GM12878 (cell line): ENCODE data around the gene PSMB3. TPM values are rescaled to one million over a fixed set of nuclear protein-coding genes. Genes with fewer than 3 reads are reported as not detected.

Source experiments
- ATAC-seq: fragments of 200-7000 bp; cut with Tn5 transposase; 3 replicates; pipeline ENCODE4 v1.9.1; 2020; ENCODE audit warnings: mild to moderate bottlenecking, moderate library complexity
- BruUV-seq: library from RNA; stranded (reverse); fragments of 400-500 nt; replicated peaks from 2 replicates; lab custom pipeline; 2021; lab: Mats Ljungman, UMichigan
- CTCF ChIA-PET: fragments of 300-600 bp; sonication (Branson Sonifier 250); formaldehyde crosslinking; extraction: SDS; loops from one replicate; lab custom pipeline; 2021; ENCODE audit warnings: inconsistent platforms; lab: Yijun Ruan, JAX
- POLR2A ChIA-PET: fragments of 350-600 bp; formaldehyde crosslinking; extraction: SDS; loops from one replicate; lab custom pipeline; 2021; ENCODE audit warnings: inconsistent platforms; lab: Charles Lee
- RAD21 ChIA-PET: fragments of 300-600 bp; sonication (Branson Sonifier 250); formaldehyde crosslinking; loops from one replicate; lab custom pipeline; 2023; ENCODE audit warnings: antibody characterized with exemption; ENCODE audit not compliant: unreplicated experiment; lab: Charles Lee
- SMC1A ChIA-PET: fragments of 300-600 bp; sonication (Branson Sonifier 250); formaldehyde crosslinking; loops from one replicate; lab custom pipeline; 2023; ENCODE audit not compliant: unreplicated experiment, uncharacterized antibody; lab: Charles Lee
- DNase-seq: peaks from one replicate; pipeline ENCODE4 v3.0.0-alpha.2; 2011; ENCODE audit warnings: low read depth, low spot score
- FAIRE-seq: peaks from 3 replicates; lab custom pipeline; 2011; peaks lifted over from hg19 to GRCh38; lab: Jason Lieb, UNC
- H2AFZ ChIP-seq: 2 replicates; pipeline ENCODE4 v1.6.0; 2011; ENCODE audit warnings: low read depth, low read length, control low read depth; ENCODE audit not compliant: control insufficient read depth
- H3K27ac ChIP-seq: 2 replicates; pipeline ENCODE4 v1.5.1; 2011; ENCODE audit warnings: control low read depth; ENCODE audit not compliant: control insufficient read depth, insufficient read depth
- H3K27me3 ChIP-seq, 2 experiments: replicated peaks in 1 of 2; 2 replicates each; pipeline versions ENCODE4 v1.6.0 to v1.6.1; 2011; ENCODE audit warnings: low read length in 1 of 2; ENCODE audit not compliant: control insufficient read depth in 2 of 2, insufficient read depth in 2 of 2
- H3K36me3 ChIP-seq, 2 experiments: 2 replicates each; pipeline ENCODE4 v1.5.1; 2011; ENCODE audit warnings: low read length in 1 of 2; ENCODE audit not compliant: control insufficient read depth in 2 of 2, insufficient read depth in 2 of 2
- H3K4me1 ChIP-seq: 2 replicates; pipeline ENCODE4 v1.6.1; 2011; ENCODE audit warnings: mild to moderate bottlenecking, low read length, moderate library complexity, mixed read lengths; ENCODE audit not compliant: control insufficient read depth, insufficient read depth
- H3K4me2 ChIP-seq: 2 replicates; pipeline ENCODE4 v1.6.0; 2011; ENCODE audit warnings: control low read depth; ENCODE audit not compliant: control insufficient read depth, insufficient read depth
- H3K4me3 ChIP-seq: fragments of 200-600 bp; sonication (generic); 2 replicates; pipeline ENCODE4 v1.5.1; 2016
- H3K79me2 ChIP-seq: 2 replicates; pipeline ENCODE4 v1.6.0; 2011; ENCODE audit warnings: low read length; ENCODE audit not compliant: control insufficient read depth, insufficient read depth
- H3K9ac ChIP-seq: 2 replicates; pipeline ENCODE4 v1.8.0; 2011; ENCODE audit warnings: low read length, control low read depth, mixed read lengths; ENCODE audit not compliant: control insufficient read depth, insufficient read depth
- H3K9me3 ChIP-seq: replicated peaks from 3 replicates; pipeline ENCODE4 v1.5.1; 2011; ENCODE audit warnings: mild to moderate bottlenecking, low read length; ENCODE audit not compliant: control insufficient read depth, insufficient read depth
- H4K20me1 ChIP-seq: 2 replicates; pipeline ENCODE4 v1.6.0; 2011; ENCODE audit not compliant: control insufficient read depth, insufficient read depth
- BHLHE40 ChIP-seq, 2 experiments: fragments of 450-650 bp in 1 of 2; IDR thresholded peaks; 2 replicates each; pipeline ENCODE4 v1.6.1; 2011 to 2017; ENCODE audit warnings: low read depth in 2 of 2, borderline replicate concordance in 1 of 2, improper control_type of control experiment in 1 of 2, low read length in 1 of 2, mild to moderate bottlenecking in 1 of 2
- CBX5 ChIP-seq: sonication (generic); IDR thresholded peaks from 2 replicates; pipeline ENCODE4 v1.6.1; 2016; ENCODE audit warnings: low read depth, moderate library complexity, mild to moderate bottlenecking, inconsistent platforms
- GATAD2B ChIP-seq: fragments of 450-650 bp; conservative IDR thresholded peaks from 2 replicates; pipeline ENCODE4 v1.6.1; 2017; ENCODE audit warnings: low read depth, mild to moderate bottlenecking, moderate library complexity
- HCFC1 ChIP-seq: fragments of 150-350 bp; IDR thresholded peaks from 2 replicates; pipeline ENCODE4 v1.6.1; 2014; ENCODE audit warnings: low read length
- PAX5 ChIP-seq: IDR thresholded peaks from 2 replicates; pipeline ENCODE4 v1.6.1; 2011; ENCODE audit warnings: low read depth, low read length, borderline replicate concordance
- RBBP5 ChIP-seq: fragments of 200-600 bp; sonication (generic); conservative IDR thresholded peaks from 2 replicates; pipeline ENCODE4 v1.6.1; 2016
- SIN3A ChIP-seq: IDR thresholded peaks from 2 replicates; pipeline ENCODE4 v1.6.1; 2012; ENCODE audit warnings: low read depth, low read length, improper control_type of control experiment
- SMARCA5 ChIP-seq: fragments of 450-650 bp; IDR thresholded peaks from 2 replicates; pipeline ENCODE4 v1.6.1; 2017; ENCODE audit warnings: mild to moderate bottlenecking
- STAT3 ChIP-seq: IDR thresholded peaks from 2 replicates; pipeline ENCODE4 v1.6.1; 2011; ENCODE audit warnings: low read depth, low read length, improper control_type of control experiment
- TARDBP ChIP-seq: IDR thresholded peaks from 2 replicates; pipeline ENCODE4 v1.6.1; 2016; ENCODE audit warnings: borderline replicate concordance
- TCF3 ChIP-seq: IDR thresholded peaks from 2 replicates; pipeline ENCODE4 v1.6.1; 2012; ENCODE audit warnings: low read depth, mild to moderate bottlenecking, low read length, borderline replicate concordance; ENCODE audit not compliant: insufficient read depth
- YBX1 ChIP-seq: fragments of 450-650 bp; IDR thresholded peaks from 2 replicates; pipeline ENCODE4 v1.6.1; 2016; ENCODE audit warnings: antibody characterized with exemption
- ZNF274 ChIP-seq: IDR thresholded peaks from one replicate; pipeline ENCODE4 v1.8.0; 2011; ENCODE audit not compliant: insufficient read length, insufficient read depth
- WGBS: methylation state at CpG from one replicate; pipeline ENCODE4 v1.1.6; 2016; ENCODE audit warnings: low lambda C conversion rate; ENCODE audit not compliant: insufficient replicate concordance, insufficient coverage; ENCODE audit errors: missing lambda C conversion rate; 5-methylcytosine and 5-hydroxymethylcytosine counted together
- in situ Hi-C: fragments of 300-500 bp; cut with MboI; formaldehyde crosslinking; loops from 9 replicates; pipeline ENCODE4 v1.14.3; 2018; ENCODE audit warnings: mixed read lengths
- intact Hi-C: fragments of 100-400 bp; cut with micrococcal nuclease; formaldehyde crosslinking; loops from one replicate; pipeline ENCODE4 v1.14.2; 2022; ENCODE audit not compliant: unreplicated experiment
- polyA plus RNA-seq, 11 experiments: library from polyadenylated mRNA; depleted of rRNA in 4 of 11; unstranded in 6 of 11; stranded (reverse) in 5 of 11; fragments of >200 nt; fragmentation: Nextera tagmentation in 4 of 11; fragmentation: Illumina TruSeq in 1 of 11; extraction: Ambion mirVana in 4 of 11; extraction: Trizol in 1 of 11; gene quantifications; 1 replicate in 1 of 11; 2 replicates in 10 of 11; pipeline versions ENCODE4 v1.2.1 to v1.2.3, GENCODE V29; 2011 to 2016; ENCODE audit warnings: inconsistent platforms in 2 of 11, missing spikeins in 2 of 11, low read depth in 1 of 11
- total RNA-seq, 4 experiments: library from RNA; depleted of rRNA in 3 of 4; stranded (reverse); fragments of >200 nt in 3 of 4; fragmentation: Illumina TruSeq in 1 of 4; extraction: Trizol in 1 of 4; gene quantifications; 2 replicates each; pipeline versions ENCODE4 v1.2.1 to v1.2.3, GENCODE V29; 2013 to 2021
- TF ChIP-seq, protein P1 (sequence below): fragments of 450-650 bp; IDR thresholded peaks from 2 replicates; pipeline ENCODE4 v1.6.1; 2016; ENCODE audit warnings: mild to moderate bottlenecking
- TF ChIP-seq, protein P2 (sequence below): fragments of 450-650 bp; IDR thresholded peaks from 2 replicates; pipeline ENCODE4 v1.6.1; 2017; ENCODE audit warnings: low read depth, mild to moderate bottlenecking, moderate library complexity
- TF ChIP-seq, protein P3 (sequence below): fragments of 450-650 bp; IDR thresholded peaks from 2 replicates; pipeline ENCODE4 v1.6.1; 2018; ENCODE audit warnings: mild to moderate bottlenecking, low read depth, moderate library complexity; ENCODE audit not compliant: partially characterized antibody

PSMB3 gene
- total and polyA plus RNA-seq, 10 of the 15 experiments (the other 5 are each of a cell fraction or from before 2014, with no cell fraction given): 300 to 2,130 (median 490) TPM

DNA sequence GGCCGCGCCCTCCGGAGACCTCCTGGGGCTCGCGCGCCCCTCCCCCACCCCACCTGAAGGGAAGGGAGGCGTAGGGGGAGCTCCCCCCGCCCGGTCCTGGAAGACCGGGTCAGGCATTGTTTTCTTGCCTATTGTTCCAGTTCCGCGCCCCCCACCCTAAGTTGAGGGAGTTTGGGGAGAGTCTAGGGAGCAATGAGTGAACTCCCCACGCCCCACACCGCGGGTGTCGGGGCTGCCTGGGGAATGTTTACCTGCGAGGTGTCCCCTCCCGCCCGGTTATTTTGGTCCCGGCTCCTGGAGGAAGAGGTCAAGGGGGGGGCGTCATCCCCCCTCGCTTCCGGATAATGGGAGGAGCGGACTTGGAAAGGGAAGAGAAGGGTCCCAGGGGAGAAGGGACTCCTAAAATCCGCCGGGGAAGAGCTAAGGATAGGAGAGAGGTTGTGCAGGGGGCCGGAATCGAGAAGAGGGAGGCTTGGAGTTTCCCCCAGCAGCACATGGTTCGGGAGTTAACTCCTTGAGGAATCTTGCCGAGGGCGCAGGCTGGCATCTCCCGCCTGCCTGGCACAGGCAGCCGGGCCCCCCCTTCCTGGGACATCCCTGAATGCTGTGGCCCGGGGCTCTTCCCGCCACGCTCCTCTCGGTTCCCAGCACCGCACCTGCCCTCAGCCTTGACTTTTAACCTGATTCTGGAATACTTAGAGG, 46.6 kb upstream of the PSMB3 start:
- FAIRE-seq: no peak
- H3K27me3 ChIP-seq: no peaks in the 10 kb centered on the region
- H3K36me3 ChIP-seq: peaks cover 14 to 28% of the 10 kb centered on the region in 2 experiments; a peak in 3 of 4 replicates
- no TSS peak for BruUV-seq
- ATAC-seq: no peak
- peak overlapping the region; percentile 81 for H3K4me2 ChIP-seq
- CTCF ChIA-PET: interaction anchor here (1.0 to 3.2 kb wide), 7 partner anchors 23 to 42 kb away, joined by 4 to 17 read pairs (median 6); partner anchors contain the start of gene EPOP
- intact Hi-C loops: no loop called here
- H3K9ac ChIP-seq: peak overlapping the region; percentile 87
- peak overlapping the region; percentile 78 for H3K27ac ChIP-seq
- in situ Hi-C loops: no loop called here
- POLR2A ChIA-PET: interaction anchor here (0.6 to 1.8 kb wide), 11 partner anchors 10 to 165 kb away, joined by 3 to 9 read pairs (median 5); partner anchors contain the start of genes CISD3, LASP1 and PSMB3
- H4K20me1 ChIP-seq: no peaks in the 10 kb centered on the region
- 1% methylated on average over 30 of the region's 38 CpGs for WGBS
- peak overlapping the region; percentile 99 for H3K4me3 ChIP-seq
- SMC1A ChIA-PET: interaction anchor here (1.0 to 4.3 kb wide), 7 partner anchors 9 to 44 kb away, joined by 3 to 26 read pairs (median 6); partner anchors contain the start of gene EPOP
- H3K9me3 ChIP-seq: no peaks in the 10 kb centered on the region
- DNase-seq: no peak
- peaks cover 17% of the 10 kb centered on the region for H3K4me1 ChIP-seq
- H2AFZ ChIP-seq: no peak overlapping the region
- RAD21 ChIA-PET: interaction anchor here (0.6 to 3.8 kb wide), 6 partner anchors 22 to 45 kb away, joined by 3 to 24 read pairs (median 4); partner anchors contain the start of gene CISD3
- peaks cover 63% of the 10 kb centered on the region for H3K79me2 ChIP-seq
- TF ChIP-seq GATAD2B: peak; percentile 8; the same call in 1 of the 2 replicates
- no peak for TF ChIP-seq RBBP5
- TF ChIP-seq TCF3: no peak
- TF ChIP-seq CBX5: no peak
- TF ChIP-seq, protein P1, sequence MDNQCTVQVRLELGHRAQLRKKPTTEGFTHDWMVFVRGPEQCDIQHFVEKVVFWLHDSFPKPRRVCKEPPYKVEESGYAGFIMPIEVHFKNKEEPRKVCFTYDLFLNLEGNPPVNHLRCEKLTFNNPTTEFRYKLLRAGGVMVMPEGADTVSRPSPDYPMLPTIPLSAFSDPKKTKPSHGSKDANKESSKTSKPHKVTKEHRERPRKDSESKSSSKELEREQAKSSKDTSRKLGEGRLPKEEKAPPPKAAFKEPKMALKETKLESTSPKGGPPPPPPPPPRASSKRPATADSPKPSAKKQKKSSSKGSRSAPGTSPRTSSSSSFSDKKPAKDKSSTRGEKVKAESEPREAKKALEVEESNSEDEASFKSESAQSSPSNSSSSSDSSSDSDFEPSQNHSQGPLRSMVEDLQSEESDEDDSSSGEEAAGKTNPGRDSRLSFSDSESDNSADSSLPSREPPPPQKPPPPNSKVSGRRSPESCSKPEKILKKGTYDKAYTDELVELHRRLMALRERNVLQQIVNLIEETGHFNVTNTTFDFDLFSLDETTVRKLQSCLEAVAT: 0 out of 2 replicates have a peak, but pooled peaks have one; percentile 22
- TF ChIP-seq, protein P2, sequence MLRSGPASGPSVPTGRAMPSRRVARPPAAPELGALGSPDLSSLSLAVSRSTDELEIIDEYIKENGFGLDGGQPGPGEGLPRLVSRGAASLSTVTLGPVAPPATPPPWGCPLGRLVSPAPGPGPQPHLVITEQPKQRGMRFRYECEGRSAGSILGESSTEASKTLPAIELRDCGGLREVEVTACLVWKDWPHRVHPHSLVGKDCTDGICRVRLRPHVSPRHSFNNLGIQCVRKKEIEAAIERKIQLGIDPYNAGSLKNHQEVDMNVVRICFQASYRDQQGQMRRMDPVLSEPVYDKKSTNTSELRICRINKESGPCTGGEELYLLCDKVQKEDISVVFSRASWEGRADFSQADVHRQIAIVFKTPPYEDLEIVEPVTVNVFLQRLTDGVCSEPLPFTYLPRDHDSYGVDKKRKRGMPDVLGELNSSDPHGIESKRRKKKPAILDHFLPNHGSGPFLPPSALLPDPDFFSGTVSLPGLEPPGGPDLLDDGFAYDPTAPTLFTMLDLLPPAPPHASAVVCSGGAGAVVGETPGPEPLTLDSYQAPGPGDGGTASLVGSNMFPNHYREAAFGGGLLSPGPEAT: peak; percentile 47
- no peak for TF ChIP-seq TARDBP
- no peak for TF ChIP-seq HCFC1
- TF ChIP-seq PAX5: no peak
- no peak for TF ChIP-seq STAT3
- TF ChIP-seq, protein P3, sequence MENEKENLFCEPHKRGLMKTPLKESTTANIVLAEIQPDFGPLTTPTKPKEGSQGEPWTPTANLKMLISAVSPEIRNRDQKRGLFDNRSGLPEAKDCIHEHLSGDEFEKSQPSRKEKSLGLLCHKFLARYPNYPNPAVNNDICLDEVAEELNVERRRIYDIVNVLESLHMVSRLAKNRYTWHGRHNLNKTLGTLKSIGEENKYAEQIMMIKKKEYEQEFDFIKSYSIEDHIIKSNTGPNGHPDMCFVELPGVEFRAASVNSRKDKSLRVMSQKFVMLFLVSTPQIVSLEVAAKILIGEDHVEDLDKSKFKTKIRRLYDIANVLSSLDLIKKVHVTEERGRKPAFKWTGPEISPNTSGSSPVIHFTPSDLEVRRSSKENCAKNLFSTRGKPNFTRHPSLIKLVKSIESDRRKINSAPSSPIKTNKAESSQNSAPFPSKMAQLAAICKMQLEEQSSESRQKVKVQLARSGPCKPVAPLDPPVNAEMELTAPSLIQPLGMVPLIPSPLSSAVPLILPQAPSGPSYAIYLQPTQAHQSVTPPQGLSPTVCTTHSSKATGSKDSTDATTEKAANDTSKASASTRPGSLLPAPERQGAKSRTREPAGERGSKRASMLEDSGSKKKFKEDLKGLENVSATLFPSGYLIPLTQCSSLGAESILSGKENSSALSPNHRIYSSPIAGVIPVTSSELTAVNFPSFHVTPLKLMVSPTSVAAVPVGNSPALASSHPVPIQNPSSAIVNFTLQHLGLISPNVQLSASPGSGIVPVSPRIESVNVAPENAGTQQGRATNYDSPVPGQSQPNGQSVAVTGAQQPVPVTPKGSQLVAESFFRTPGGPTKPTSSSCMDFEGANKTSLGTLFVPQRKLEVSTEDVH: no peak
- no peak for TF ChIP-seq ZNF274
- TF ChIP-seq YBX1: no peak
- peak in 1 of 2 experiments; percentile 14; a peak in 1 of 4 replicates for TF ChIP-seq BHLHE40 (IDR thresholded peaks at IDR 0.05; ENCODE audit: borderline replicate concordance in 1 of 2, low read depth in 2 of 2, low read length in 1 of 2)
- TF ChIP-seq SMARCA5: no peak
- no peak for TF ChIP-seq SIN3A
